Activated CD8-positive, alpha-beta memory T cell treated with anti-CD3 and anti-CD28 coated beads for 1 hour (primary cell): ENCODE data around the gene MYO7B.

Source experiments
- DNase-seq, 2 donors: peaks; one replicate each; pipeline ENCODE4 v3.0.0-alpha.2; 2020; ENCODE audit warnings: low read depth in 1 of 2; ENCODE audit errors: extremely low read depth in 1 of 2

Gene MYO7B

GRCh38 chr2:127535422-127535901, at the start of gene MYO7B:
MYO7B (plus strand) TSS chr2:127535683; CDS start chr2:127559723, 24,040 bp downstream.
- no peak for DNase-seq

- DNase-seq = no peak
Measured at GRCh38 chr2:127485694-127486071, 49.8 kb upstream of the MYO7B start.

- DNase-seq = no peak
Measured at GRCh38 chr2:127486247-127487058, 49.0 kb upstream of the MYO7B start.

- DNase-seq = no peak
Measured at GRCh38 chr2:127490283-127490682, 45.2 kb upstream of the MYO7B start.

- DNase-seq = no peak
Measured at GRCh38 chr2:127498386-127498785, 37.1 kb upstream of the MYO7B start.

GRCh38 chr2:127503491-127503890, 32.0 kb upstream of the MYO7B start:
- DNase-seq = no peak

- DNase-seq = no peak
Measured at GRCh38 chr2:127504552-127505430, 30.7 kb upstream of the MYO7B start.

GRCh38 chr2:127506510-127506909, 29.0 kb upstream of the MYO7B start:
- no peak for DNase-seq

- DNase-seq = no peak
Measured at GRCh38 chr2:127508023-127508630, 27.4 kb upstream of the MYO7B start.

- DNase-seq = no peak
Measured at GRCh38 chr2:127508631-127509034, 26.9 kb upstream of the MYO7B start.

GRCh38 chr2:127510073-127510472, 25.4 kb upstream of the MYO7B start:
- no peak for DNase-seq

GRCh38 chr2:127511090-127511695, 24.3 kb upstream of the MYO7B start:
- DNase-seq = no peak

GRCh38 chr2:127511917-127512316, 23.6 kb upstream of the MYO7B start:
- DNase-seq = no peak

GRCh38 chr2:127512362-127512761, 23.1 kb upstream of the MYO7B start:
- no peak for DNase-seq

- no peak for DNase-seq
Measured at GRCh38 chr2:127514076-127514475, 21.4 kb upstream of the MYO7B start.

- no peak for DNase-seq
Measured at GRCh38 chr2:127514485-127514884, 21.0 kb upstream of the MYO7B start.

GRCh38 chr2:127515383-127515915, 20.0 kb upstream of the MYO7B start:
- no peak for DNase-seq

GRCh38 chr2:127516041-127516762, 19.3 kb upstream of the MYO7B start:
- DNase-seq = no peak

GRCh38 chr2:127517465-127517864, 18.0 kb upstream of the MYO7B start:
- no peak for DNase-seq

- DNase-seq = no peak
Measured at GRCh38 chr2:127520424-127520823, 15.1 kb upstream of the MYO7B start.
